PFSK-1 (cell line): ENCODE data around the gene LDB2.

Experiments used
- POLR2AphosphoS5 ChIP-seq: IDR thresholded peaks from 2 replicates; pipeline ENCODE4 v1.6.1; 2012; ENCODE audit warnings: low read depth, mild to moderate bottlenecking, control low read depth, low read length, moderate library complexity
- TF ChIP-seq, protein P1 (sequence below), 2 experiments: IDR thresholded peaks; 2 replicates each; pipeline versions ENCODE4 v1.6.1 to v1.8.0; 2011 to 2012; ENCODE audit warnings: low read depth in 2 of 2, low read length in 2 of 2, control low read depth in 1 of 2, inconsistent platforms in 1 of 2, mild to moderate bottlenecking in 1 of 2, moderate library complexity in 1 of 2; ENCODE audit not compliant: insufficient read depth in 1 of 2

GRCh38 chr4:16544869-16545268, 353.6 kb downstream of the LDB2 start:
- no peak for TF ChIP-seq POLR2AphosphoS5
- TF ChIP-seq, protein P1, sequence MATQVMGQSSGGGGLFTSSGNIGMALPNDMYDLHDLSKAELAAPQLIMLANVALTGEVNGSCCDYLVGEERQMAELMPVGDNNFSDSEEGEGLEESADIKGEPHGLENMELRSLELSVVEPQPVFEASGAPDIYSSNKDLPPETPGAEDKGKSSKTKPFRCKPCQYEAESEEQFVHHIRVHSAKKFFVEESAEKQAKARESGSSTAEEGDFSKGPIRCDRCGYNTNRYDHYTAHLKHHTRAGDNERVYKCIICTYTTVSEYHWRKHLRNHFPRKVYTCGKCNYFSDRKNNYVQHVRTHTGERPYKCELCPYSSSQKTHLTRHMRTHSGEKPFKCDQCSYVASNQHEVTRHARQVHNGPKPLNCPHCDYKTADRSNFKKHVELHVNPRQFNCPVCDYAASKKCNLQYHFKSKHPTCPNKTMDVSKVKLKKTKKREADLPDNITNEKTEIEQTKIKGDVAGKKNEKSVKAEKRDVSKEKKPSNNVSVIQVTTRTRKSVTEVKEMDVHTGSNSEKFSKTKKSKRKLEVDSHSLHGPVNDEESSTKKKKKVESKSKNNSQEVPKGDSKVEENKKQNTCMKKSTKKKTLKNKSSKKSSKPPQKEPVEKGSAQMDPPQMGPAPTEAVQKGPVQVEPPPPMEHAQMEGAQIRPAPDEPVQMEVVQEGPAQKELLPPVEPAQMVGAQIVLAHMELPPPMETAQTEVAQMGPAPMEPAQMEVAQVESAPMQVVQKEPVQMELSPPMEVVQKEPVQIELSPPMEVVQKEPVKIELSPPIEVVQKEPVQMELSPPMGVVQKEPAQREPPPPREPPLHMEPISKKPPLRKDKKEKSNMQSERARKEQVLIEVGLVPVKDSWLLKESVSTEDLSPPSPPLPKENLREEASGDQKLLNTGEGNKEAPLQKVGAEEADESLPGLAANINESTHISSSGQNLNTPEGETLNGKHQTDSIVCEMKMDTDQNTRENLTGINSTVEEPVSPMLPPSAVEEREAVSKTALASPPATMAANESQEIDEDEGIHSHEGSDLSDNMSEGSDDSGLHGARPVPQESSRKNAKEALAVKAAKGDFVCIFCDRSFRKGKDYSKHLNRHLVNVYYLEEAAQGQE (IDR thresholded peaks at IDR 0.05; ENCODE audit: insufficient read depth in 1 of 2, low read depth in 2 of 2, low read length in 2 of 2): no peak
